ENCODE results near the gene FKBP4. TPM values are rescaled to one million over a fixed set of nuclear protein-coding genes. Genes with fewer than 3 reads are reported as not detected.
"Not testable (repeated sequence)": the region's sequence is repeated elsewhere in the genome, so short reads cannot be mapped to it uniquely, and the experiment has no call there.

Gene FKBP4
- total RNA-seq, 4 donors from 2014 or later = 28.7 to 53.3 (median 36.7) TPM

- no peaks in the 10 kb centered on the region for H3K9me3 ChIP-seq
- H3K4me3 ChIP-seq = no peak overlapping the region
- TF ChIP-seq CTCF (IDR thresholded peaks at IDR 0.05) (no peak), POLR2AphosphoS5 (IDR thresholded peaks at IDR 0.05) (no peak), POLR2A (IDR thresholded peaks at IDR 0.05; ENCODE audit: low read depth) (no peak), EP300 (IDR thresholded peaks at IDR 0.05) (no peak)
- H3K27me3 ChIP-seq = no peaks in the 10 kb centered on the region
- no peak for DNase-seq (ENCODE audit: extremely low spot score)
- intact Hi-C loops (cut with DNase I) = no loop called here
- WGBS = 72% methylated on average over 10 of the region's 10 CpGs
- H3K4me1 ChIP-seq = no peaks in the 10 kb centered on the region
- no peak overlapping the region for H3K27ac ChIP-seq (replicated peaks in 1 of 4)
- H3K36me3 ChIP-seq = no peaks in the 10 kb centered on the region
These were observed 26.4 kb upstream of the FKBP4 start for GRCh38 chr12:2768224-2768961.

- Histone ChIP-seq H3K4me1 (no peaks in the 10 kb centered on the region), H3K36me3 (no peaks in the 10 kb centered on the region), H3K4me3 (no peak overlapping the region), H3K27ac (replicated peaks in 1 of 4) (no peak overlapping the region), H3K9me3 (no peaks in the 10 kb centered on the region), H3K27me3 (no peaks in the 10 kb centered on the region)
- intact Hi-C loops (cut with DNase I) = no loop called here
- WGBS = 79% methylated on average over 8 of the region's 11 CpGs
- TF ChIP-seq EP300 (IDR thresholded peaks at IDR 0.05) (no peak), POLR2AphosphoS5 (IDR thresholded peaks at IDR 0.05) (no peak), CTCF (IDR thresholded peaks at IDR 0.05) (no peak), POLR2A (IDR thresholded peaks at IDR 0.05; ENCODE audit: low read depth) (no peak)
- no peak for DNase-seq (ENCODE audit: extremely low spot score)
These were observed 24.8 kb upstream of the FKBP4 start for GRCh38 chr12:2769866-2770533.

- H3K4me1 ChIP-seq; H3K4me3 ChIP-seq; H3K36me3 ChIP-seq; DNase-seq (ENCODE audit: extremely low spot score); intact Hi-C loops (cut with DNase I); H3K9me3 ChIP-seq; H3K27ac ChIP-seq (replicated peaks in 1 of 4); H3K27me3 ChIP-seq: not testable (repeated sequence)
- 94% methylated on average over 3 of the region's 3 CpGs for WGBS
These were observed 24.2 kb upstream of the FKBP4 start for GRCh38 chr12:2770544-2770943.

- H3K27ac ChIP-seq (replicated peaks in 1 of 4) = no peak overlapping the region
These were observed 22.4 kb upstream of the FKBP4 start for GRCh38 chr12:2772370-2772769.

More at GRCh38 chr12:2772370-2772769, 22.4 kb upstream of the FKBP4 start:
- no peaks in the 10 kb centered on the region for H3K9me3 ChIP-seq
- 63% methylated on average over 3 of the region's 4 CpGs for WGBS
- H3K27me3 ChIP-seq = no peaks in the 10 kb centered on the region
- no peak overlapping the region for H3K4me3 ChIP-seq
- intact Hi-C loops (cut with DNase I) = no loop called here
- DNase-seq (ENCODE audit: extremely low spot score) = no peak
- no peaks in the 10 kb centered on the region for H3K36me3 ChIP-seq
- H3K4me1 ChIP-seq = no peaks in the 10 kb centered on the region
- TF ChIP-seq POLR2AphosphoS5 (IDR thresholded peaks at IDR 0.05) = no peak
- no peak for TF ChIP-seq CTCF (IDR thresholded peaks at IDR 0.05)
- no peak for TF ChIP-seq POLR2A (IDR thresholded peaks at IDR 0.05; ENCODE audit: low read depth)
